Activated CD4-positive, CD25-positive, alpha-beta regulatory T cell (primary cell): ENCODE results near the gene VWA5B1.

Experiments used
- DNase-seq, 4 experiments: peaks; one replicate each; lab custom pipeline; 2025; lab: John Stamatoyannopoulos, UW

Gene VWA5B1

DNA sequence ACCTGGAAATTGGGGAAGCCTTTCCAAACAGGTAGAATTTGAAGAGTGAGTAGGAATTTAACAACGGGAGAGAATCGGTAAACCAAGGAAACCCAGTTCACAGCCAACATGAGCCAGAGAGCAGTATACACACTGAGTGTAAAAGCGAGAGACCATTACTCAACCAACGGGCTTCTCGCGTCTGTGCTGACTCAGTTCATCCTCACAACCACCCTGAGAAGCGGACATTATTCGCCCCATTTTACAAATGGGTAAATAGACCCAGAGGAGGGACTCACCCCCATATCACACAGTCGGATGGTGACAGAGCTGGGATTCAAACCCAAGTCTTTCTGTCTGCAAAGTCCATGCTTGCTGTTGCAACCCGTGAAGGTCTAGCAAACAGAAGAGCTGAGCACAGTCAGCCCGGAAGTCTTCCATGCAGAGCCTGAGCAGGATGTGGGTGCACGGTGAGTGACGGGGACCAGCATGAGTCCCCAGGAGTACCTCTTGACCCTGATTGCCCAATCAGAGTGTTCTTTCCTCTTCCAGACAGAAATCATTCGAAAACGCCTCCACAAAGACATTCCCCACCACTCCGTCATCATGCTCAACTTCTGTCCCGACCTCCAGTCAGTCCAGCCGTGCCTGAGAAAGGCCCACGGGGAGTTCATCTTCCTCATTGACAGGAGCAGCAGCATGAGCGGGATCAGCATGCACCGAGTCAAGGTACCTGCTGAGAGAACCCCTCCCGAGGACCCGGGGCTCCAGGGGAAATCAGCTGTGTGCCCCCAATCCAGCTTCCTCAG, 32.3 kb downstream of the VWA5B1 start:
- DNase-seq = peak in 2 of 4 experiments; percentile 13 to 43

DNA sequence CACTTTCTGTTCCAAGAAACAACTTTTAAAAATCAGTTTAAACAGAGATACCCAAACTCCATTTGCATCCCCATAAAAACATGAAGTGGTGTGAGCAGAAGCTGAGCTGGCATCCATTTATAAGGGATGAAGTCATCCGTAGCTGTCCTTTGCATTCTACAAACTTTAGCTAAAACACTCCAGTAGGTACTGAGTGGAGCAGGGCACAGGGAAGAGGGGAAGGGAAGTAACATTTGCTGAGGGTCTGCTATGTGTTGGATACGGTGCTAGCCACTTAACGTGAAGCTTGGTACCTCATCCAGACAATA, 32.9 kb downstream of the VWA5B1 start:
- no peak for DNase-seq

- no peak for DNase-seq
Measured at GRCh38 chr1:20324704-20325406, 34.2 kb downstream of the VWA5B1 start.

GRCh38 chr1:20325407-20325843, 34.8 kb downstream of the VWA5B1 start:
- DNase-seq = no peak

DNA sequence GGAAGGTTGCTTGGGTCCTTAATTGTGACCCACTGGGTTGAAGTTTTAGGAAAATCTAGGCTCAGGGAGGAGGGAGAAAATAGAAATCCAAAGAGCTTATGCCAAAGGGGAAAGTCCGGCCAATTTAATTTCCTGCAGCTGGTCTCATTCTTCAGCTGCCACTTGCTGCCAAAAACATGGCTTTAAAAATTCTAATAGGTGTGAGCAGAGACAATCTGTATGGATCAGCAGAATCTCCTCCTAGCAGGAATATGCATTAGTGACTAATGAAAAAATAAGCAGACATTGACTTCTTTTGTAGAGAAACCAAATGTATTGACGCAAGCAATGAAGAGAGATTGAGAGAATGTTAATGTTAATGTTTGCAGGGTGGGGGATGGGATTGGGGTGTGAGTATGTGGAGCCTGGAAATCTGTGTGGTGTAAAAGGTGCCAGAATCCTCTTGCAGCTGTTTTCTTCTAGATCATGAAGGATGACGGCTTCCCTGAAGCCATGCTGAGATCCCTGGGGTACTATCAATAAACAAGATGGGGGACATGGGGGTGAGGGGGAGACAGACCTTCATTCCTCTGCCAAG, 35.3 kb downstream of the VWA5B1 start:
- DNase-seq = no peak

DNA sequence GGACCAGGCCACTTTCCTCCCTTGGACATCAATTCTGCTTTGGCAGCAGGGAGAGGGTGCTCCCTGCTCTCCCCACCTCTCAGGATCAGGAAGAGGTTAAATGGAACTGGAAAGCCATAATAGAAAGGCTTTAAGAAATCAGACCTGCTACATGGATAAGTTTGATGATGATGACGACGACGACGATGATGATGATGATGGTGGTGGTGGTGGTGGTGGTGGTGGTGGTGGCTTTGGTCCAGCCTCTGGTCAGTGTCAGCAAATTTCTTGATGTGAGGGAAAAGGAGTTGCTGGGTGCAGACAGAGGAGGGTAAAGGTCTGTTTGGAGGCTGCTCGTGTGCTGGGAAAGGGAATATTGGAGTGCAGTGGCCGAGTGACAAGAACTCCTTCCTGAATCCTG, 36.8 kb downstream of the VWA5B1 start:
- no peak for DNase-seq

DNA sequence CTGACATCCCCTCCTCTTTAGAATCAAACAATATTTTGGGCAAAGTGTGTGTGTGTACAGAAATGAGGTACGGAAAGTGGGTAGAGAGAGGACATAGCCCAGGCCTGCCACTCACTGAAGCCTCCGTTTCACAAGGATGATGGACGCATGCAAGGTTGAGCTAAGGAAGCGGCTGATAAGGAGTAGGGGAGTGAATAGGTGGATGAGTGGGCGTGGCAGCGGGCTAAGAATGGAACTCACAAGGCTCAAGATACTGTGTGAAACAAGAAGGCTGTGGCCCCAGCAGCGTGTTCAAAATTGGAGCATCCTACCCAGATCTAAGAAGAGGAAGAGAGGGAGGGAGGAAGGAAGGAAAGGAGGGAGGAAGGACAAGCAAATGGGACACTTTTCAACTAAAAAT, 37.5 kb downstream of the VWA5B1 start:
- no peak for DNase-seq

- no peak for DNase-seq
Measured at GRCh38 chr1:20329793-20330542, 39.3 kb downstream of the VWA5B1 start.

GRCh38 chr1:20334103-20334502, 43.4 kb downstream of the VWA5B1 start:
- DNase-seq = no peak

DNA sequence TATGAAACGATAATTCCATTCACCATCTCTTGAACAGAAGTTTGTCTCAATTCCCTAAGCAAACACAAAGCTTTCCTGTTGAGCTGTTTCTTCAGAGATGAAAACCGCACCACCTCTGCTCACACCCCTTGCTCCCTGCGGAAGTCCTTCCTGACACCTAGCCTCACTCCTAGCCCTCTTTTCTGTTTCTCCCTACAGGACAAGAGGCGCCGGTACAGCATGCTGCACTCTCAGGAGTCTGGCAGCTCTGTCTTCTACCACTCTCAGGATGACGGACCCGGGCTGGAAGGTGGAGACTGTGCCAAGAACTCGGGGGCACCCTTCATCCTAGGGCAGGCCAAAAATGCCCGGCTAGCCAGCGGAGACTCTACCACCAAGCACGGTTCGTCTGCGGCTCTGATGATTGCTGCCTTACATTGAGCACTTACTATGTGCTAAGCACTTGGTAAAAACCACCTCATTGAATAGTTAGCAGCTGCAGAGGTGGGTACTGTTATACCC, 45.5 kb downstream of the VWA5B1 start:
- no peak for DNase-seq

DNA sequence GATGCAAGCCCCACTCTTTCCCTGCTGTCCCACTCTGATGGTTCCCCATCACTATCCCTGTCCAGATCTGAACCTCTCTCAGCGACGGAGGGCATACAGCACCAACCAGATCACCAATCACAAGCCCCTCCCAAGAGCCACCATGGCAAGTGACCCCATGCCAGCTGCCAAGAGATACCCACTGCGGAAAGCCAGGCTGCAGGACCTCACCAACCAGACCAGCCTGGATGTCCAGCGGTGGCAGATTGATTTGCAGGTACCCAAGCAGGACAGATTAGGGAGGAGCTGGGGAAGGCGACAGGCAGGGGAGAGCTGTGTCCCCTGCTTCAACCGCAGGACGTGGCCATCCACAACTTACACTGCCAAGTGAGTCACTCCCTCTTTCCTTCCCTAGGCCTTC, 46.9 kb downstream of the VWA5B1 start:
- DNase-seq = no peak

DNA sequence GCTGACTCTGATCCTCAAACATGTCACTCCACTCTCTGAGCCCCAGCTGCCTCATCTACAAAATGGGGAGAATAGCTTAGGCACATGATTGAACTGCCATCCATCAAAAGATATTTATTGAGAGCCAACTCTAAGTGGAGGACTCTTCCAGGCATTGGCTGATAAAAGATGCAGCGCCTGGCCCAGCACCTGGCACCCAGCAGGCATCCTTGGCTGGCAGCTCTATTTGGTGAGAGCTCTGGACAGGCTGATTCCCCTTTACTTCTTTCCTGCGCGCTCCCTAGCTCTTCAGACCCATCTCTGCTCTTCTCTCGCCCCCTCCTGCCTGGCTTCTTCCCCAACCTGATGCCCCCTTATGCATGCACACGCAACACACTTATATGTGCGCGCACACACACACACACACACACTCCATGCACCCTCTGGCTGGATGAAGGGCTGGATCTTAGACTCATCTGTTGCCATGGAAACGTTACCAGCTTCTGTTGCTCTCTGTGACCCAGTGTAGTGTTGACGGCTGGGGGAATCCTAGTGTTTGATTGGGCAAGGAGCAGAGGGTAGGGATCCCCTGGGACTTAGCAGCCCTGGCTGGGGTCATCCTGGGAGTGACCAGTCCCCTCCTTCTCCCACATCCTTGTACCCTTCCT, 49.3 kb downstream of the VWA5B1 start:
- no peak for DNase-seq

DNA sequence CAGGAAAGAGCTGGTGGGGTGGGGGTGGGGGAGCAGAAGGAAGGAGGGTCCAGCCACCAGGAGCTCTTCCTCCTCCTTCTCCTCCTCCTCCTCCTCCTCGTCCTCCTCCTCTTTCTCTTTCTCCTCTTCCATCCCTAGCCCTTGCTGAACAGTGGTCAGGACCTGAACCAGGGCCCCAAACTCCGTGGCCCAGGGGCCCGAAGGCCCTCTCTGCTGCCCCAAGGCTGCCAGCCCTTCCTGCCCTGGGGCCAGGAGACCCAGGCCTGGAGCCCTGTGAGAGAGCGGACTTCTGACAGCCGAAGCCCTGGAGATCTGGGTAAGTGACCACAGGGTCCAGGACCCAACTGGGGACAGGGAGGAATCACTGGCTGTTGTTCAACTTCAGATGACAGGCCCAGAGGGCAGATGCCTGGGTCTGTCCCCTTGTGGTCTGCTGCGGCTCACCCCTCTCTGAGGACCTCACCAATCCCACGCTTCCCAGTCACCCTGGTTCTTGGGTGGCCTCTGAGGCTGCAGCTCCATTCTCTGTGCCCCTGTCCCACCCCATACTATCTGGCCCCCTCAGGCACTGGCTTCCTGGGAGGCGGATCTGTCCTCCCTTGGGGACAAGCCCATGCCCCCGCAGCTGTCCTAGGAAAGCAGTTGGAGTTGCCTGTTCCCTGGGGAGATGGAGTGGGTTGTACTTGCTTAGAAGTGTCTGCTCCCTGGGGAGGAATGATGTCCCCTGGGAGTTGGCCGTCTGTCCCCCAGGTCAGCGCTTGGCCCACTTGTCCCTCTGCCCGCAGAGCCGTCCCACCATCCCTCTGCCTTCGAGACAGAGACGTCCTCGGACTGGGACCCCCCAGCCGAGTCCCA, 51.8 kb downstream of the VWA5B1 start:
- no peak for DNase-seq

DNA sequence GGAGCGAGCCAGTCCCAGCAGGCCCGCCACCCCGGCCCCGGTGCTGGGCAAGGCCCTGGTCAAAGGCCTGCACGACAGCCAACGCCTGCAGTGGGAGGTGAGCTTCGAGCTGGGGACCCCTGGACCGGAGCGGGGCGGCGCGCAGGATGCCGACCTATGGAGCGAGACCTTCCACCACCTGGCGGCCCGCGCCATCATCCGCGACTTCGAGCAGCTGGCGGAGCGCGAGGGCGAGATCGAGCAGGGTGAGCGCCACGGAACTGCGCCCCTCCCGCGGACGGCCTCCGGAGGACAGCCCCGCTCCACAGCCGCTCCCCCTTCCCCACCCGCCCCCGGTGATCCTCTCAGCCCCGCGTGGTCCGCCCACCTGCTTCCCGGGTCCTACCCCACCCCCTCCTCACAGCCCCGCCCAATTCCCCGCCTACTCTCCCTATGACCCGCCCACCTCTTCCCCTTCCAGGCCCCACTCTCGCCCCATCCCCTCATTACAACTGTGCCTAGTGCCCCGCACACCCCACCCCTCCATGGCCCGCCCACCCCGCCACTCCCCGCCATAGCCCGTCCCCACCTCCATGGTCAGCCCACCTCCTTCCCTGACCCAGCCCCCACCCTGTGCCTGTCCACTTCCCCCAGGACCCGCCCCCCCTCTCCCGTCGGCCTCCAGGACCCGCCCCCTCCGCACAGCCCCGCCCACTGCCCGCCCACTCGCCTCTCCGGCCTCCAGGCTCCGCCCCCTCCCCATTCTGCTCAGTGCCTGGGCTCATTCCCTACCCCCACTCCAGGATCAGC, 52.7 kb downstream of the VWA5B1 start:
- no peak for DNase-seq

DNA sequence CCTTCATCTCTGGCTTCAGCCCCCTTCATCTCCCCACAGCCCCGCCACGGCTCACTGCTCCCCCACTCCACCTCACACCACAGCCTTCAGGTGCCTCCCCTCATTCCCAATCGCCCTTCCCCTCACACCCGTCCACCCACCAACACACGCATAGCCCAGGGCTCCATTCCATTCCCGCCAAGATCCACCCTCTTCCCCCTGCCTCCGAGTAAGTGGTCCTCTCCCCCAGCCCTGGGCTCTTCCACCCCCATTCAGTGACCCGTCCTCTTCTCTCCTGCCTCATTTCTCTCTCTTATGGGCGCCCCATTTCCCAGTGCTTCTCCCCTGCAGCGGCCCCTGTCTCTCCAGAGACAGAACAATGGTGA, 53.2 kb downstream of the VWA5B1 start:
- no peak for DNase-seq

DNA sequence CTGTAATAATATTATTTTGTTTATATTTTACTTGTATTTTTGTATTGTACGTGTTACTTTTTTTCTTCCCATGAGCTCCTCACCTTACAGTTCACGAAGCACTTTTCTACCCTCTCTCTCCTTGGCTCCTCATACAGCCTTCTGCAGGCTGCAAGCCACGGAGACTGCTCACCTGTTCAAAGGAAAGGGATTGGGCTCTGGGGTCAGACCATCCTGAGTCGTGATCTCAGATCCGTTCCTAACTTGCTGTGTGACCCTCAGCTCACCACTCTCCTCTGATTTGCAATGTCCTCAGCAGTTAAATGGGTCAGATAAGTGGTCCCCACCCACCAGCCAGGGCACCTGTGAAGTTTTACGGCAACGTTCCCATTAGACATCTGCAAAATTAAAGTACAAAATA, 54.1 kb downstream of the VWA5B1 start:
- no peak for DNase-seq

DNA sequence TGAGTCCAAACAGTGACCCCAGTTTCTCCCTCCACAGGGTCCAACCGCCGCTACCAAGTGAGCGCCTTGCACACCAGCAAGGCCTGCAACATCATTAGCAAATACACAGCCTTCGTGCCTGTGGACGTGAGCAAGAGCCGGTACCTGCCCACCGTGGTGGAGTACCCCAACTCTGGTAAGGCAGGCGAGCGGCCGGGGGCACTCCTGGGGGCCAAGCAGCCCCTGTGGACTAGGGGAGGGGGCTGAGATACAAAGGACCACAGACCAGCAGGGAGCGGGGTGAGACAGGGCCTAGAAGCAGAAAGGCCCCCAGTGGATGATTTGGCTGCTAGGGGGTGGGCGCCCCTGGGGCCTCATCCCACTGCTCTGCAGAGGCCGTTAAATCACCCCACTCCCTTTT, 54.7 kb downstream of the VWA5B1 start:
- DNase-seq = no peak

DNA sequence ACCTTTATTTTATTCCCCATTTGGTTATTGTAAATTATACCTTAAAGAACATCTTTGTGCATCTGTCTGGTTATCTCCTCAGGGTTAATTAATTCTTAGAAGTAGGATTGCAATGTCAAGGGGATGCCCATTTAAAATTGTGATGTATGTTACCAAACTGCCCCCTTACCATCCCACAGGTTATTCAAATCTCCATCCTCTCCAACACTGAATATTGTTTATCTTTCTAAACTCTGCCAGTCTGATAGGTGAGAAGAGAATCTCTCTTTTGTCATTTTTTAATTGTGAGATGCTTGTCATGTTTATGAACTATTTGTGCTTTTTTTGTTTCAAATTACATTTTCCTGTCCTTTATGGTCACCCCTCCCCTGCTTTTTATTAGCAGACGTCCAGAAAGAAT, 55.8 kb downstream of the VWA5B1 start:
- no peak for DNase-seq

DNA sequence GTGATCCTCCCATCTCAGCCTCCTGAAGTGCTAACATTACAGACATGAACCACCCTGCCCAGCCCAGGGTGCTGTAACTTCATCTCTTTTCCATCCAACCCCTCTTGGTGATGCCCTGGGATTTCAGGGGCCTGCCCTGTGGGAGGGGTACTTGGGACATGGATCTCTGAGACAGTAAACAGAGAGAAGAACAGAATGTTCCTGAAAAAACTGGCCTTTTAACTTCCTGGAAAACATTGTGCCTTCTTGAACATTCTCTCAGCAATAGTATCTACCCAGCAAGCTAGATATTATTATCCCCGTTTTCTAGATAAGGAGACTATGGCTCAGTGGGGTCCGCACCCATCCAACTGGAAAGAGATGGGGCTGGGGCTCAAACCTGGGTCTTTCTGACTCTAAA, 57.0 kb downstream of the VWA5B1 start:
- no peak for DNase-seq

- no peak for DNase-seq
Measured at GRCh38 chr1:20348326-20348915, 57.7 kb downstream of the VWA5B1 start.
